Large intestine (tissue), 3 donors: Measurements from ENCODE around the gene ZNF428. TPM values are rescaled to one million over a fixed set of nuclear protein-coding genes. Genes with fewer than 3 reads are reported as not detected.
A peak's percentile ranks its signal among the peaks of the same experiment; 100 is the strongest.
"Not testable (repeated sequence)": the region's sequence is repeated elsewhere in the genome, so short reads cannot be mapped to it uniquely, and the experiment has no call there.

Experiments used
- DNase-seq, 2 donors: peaks; one replicate each; pipeline versions ENCODE4 v3.0.0 to v3.0.0-alpha.2; 2013
- H3K27ac ChIP-seq: one replicate; pipeline ENCODE4 v1.5.1; 2013; ENCODE audit warnings: low read length
- H3K27me3 ChIP-seq: 2 replicates; pipeline ENCODE4 v1.6.1; 2013; ENCODE audit warnings: low read length; ENCODE audit not compliant: control insufficient read depth, insufficient read depth
- H3K36me3 ChIP-seq: 2 replicates; pipeline ENCODE4 v1.6.1; 2013; ENCODE audit warnings: low read length; ENCODE audit not compliant: control insufficient read depth, insufficient read depth
- H3K4me1 ChIP-seq: one replicate; pipeline ENCODE4 v1.6.1; 2013; ENCODE audit warnings: low read length; ENCODE audit not compliant: control insufficient read depth, insufficient read depth
- H3K4me3 ChIP-seq: one replicate; pipeline ENCODE4 v1.5.1; 2013; ENCODE audit warnings: low read length
- H3K9me3 ChIP-seq: one replicate; pipeline ENCODE4 v1.6.1; 2013; ENCODE audit warnings: mild to moderate bottlenecking, low read depth, low read length, moderate library complexity; ENCODE audit not compliant: control insufficient read depth
- WGBS: methylation state at CpG from one replicate; pipeline ENCODE4 v1.1.5; 2013; ENCODE audit warnings: low lambda C conversion rate; ENCODE audit not compliant: insufficient coverage; 5-methylcytosine and 5-hydroxymethylcytosine counted together
- polyA plus RNA-seq: library from polyadenylated mRNA; unstranded; fragments of 120-200 nt; gene quantifications from one replicate; pipeline ENCODE4 v1.2.1, GENCODE V29; 2013

ZNF428 gene
- polyA plus RNA-seq, 1 donor, result 40.4 TPM

- H3K27ac ChIP-seq, H3K9me3 ChIP-seq, H3K27me3 ChIP-seq, H3K4me3 ChIP-seq, DNase-seq: not testable (repeated sequence)
- peaks cover 19% of the 10 kb centered on the region for H3K36me3 ChIP-seq
- no CpG with 5 or more reads among the region's 5 CpGs for WGBS
- H3K4me1 ChIP-seq, result peaks cover 11% of the 10 kb centered on the region
These were observed 19.1 kb downstream of the ZNF428 start for GRCh38 chr19:43600326-43600725.

GRCh38 chr19:43599635-43600295 is 19.7 kb downstream of the ZNF428 start:
- DNase-seq, result no peak
- H3K4me1 ChIP-seq, result peaks cover 11% of the 10 kb centered on the region
- no peak overlapping the region for H3K4me3 ChIP-seq
- no peak overlapping the region for H3K27ac ChIP-seq
- peaks cover 19% of the 10 kb centered on the region for H3K36me3 ChIP-seq
- no peaks in the 10 kb centered on the region for H3K9me3 ChIP-seq
- 85% methylated on average over 2 of the region's 4 CpGs for WGBS
- H3K27me3 ChIP-seq, result no peaks in the 10 kb centered on the region

- DNase-seq, result no peak
- no peak overlapping the region for H3K4me3 ChIP-seq
- H3K27me3 ChIP-seq, result no peaks in the 10 kb centered on the region
- H3K36me3 ChIP-seq, result peaks cover 26% of the 10 kb centered on the region
- no CpG with 5 or more reads among the region's 19 CpGs for WGBS
- no peak overlapping the region for H3K27ac ChIP-seq
- no peaks in the 10 kb centered on the region for H3K9me3 ChIP-seq
- H3K4me1 ChIP-seq, result peaks cover 22% of the 10 kb centered on the region
These were observed 20.8 kb downstream of the ZNF428 start for GRCh38 chr19:43598445-43599240.

- Histone ChIP-seq H3K27me3 (no peaks in the 10 kb centered on the region), H3K36me3 (peaks cover 33% of the 10 kb centered on the region), H3K27ac (no peak overlapping the region), H3K9me3 (peaks cover 2% of the 10 kb centered on the region), H3K4me3 (no peak overlapping the region), H3K4me1 (peaks cover 24% of the 10 kb centered on the region)
- WGBS, result 100% methylated on average over 1 of the region's 5 CpGs
- no peak for DNase-seq
These were observed 21.6 kb downstream of the ZNF428 start for GRCh38 chr19:43597876-43598275.

- Histone ChIP-seq H3K9me3 (peaks cover 4% of the 10 kb centered on the region), H3K4me3 (peak overlapping the region; percentile 67), H3K36me3 (peaks cover 40% of the 10 kb centered on the region), H3K27ac (peak overlapping the region; percentile 89), H3K27me3 (no peaks in the 10 kb centered on the region), H3K4me1 (peaks cover 24% of the 10 kb centered on the region)
- no peak for DNase-seq
- WGBS, result no CpG with 5 or more reads among the region's 7 CpGs
These were observed 22.5 kb downstream of the ZNF428 start for GRCh38 chr19:43596842-43597461.

- H3K27me3 ChIP-seq, result no peaks in the 10 kb centered on the region
- peak within 1 kb of the TSS; percentile 91 for H3K27ac ChIP-seq
- H3K4me3 ChIP-seq, result peak within 1 kb of the TSS; percentile 74
- DNase-seq, result peak; percentile 100
- H3K9me3 ChIP-seq, result peaks cover 4% of the 10 kb centered on the region
- peaks cover 37% of the 10 kb centered on the region for H3K36me3 ChIP-seq
- H3K4me1 ChIP-seq, result peaks cover 24% of the 10 kb centered on the region
- WGBS, result no CpG with 5 or more reads among the region's 60 CpGs
These were observed 23.2 kb downstream of the ZNF428 start, which contains the start of the genes IRGQ and ZNF576 for GRCh38 chr19:43595999-43596841. IRGQ (minus strand) TSS chr19:43596134; CDS start chr19:43595338, 796 bp downstream. ZNF576 (plus strand) TSS chr19:43596595; CDS start chr19:43597109, 514 bp downstream.

- WGBS, result no CpG with 5 or more reads among the region's 18 CpGs
- Histone ChIP-seq H3K36me3 (peaks cover 37% of the 10 kb centered on the region), H3K4me1 (peaks cover 24% of the 10 kb centered on the region), H3K27me3 (no peaks in the 10 kb centered on the region), H3K9me3 (peaks cover 4% of the 10 kb centered on the region), H3K27ac (peak overlapping the region; percentile 91), H3K4me3 (peak overlapping the region; percentile 74)
- no peak for DNase-seq
These were observed 23.8 kb downstream of the ZNF428 start for GRCh38 chr19:43595605-43595998.

GRCh38 chr19:43594710-43595604 is 24.5 kb downstream of the ZNF428 start:
- H3K27ac ChIP-seq, result peak overlapping the region; percentile 91
- peaks cover 4% of the 10 kb centered on the region for H3K9me3 ChIP-seq
- no peaks in the 10 kb centered on the region for H3K27me3 ChIP-seq
- peaks cover 24% of the 10 kb centered on the region for H3K4me1 ChIP-seq
- H3K4me3 ChIP-seq, result peak overlapping the region; percentile 74
- H3K36me3 ChIP-seq, result peaks cover 39% of the 10 kb centered on the region
- no CpG with 5 or more reads among the region's 64 CpGs for WGBS
- peak; percentile 71 to 74 for DNase-seq

- peaks cover 37% of the 10 kb centered on the region for H3K36me3 ChIP-seq
- H3K9me3 ChIP-seq, result peaks cover 4% of the 10 kb centered on the region
- WGBS, result no CpG with 5 or more reads among the region's 10 CpGs
- H3K27me3 ChIP-seq, result no peaks in the 10 kb centered on the region
- peaks cover 24% of the 10 kb centered on the region for H3K4me1 ChIP-seq
- H3K4me3 ChIP-seq, result peak overlapping the region; percentile 74
- no peak for DNase-seq
- H3K27ac ChIP-seq, result no peak overlapping the region
These were observed 25.2 kb downstream of the ZNF428 start for GRCh38 chr19:43594081-43594697.
